Measurements from ENCODE around the gene GPBP1. TPM values are rescaled to one million over a fixed set of nuclear protein-coding genes. Genes with fewer than 3 reads are reported as not detected.
"Not testable (repeated sequence)": the region's sequence is repeated elsewhere in the genome, so short reads cannot be mapped to it uniquely, and the experiment has no call there.

Gene GPBP1
- total RNA-seq, 1 experiment from 2014 or later = 54.4 TPM

- TF ChIP-seq CTCF (IDR thresholded peaks at IDR 0.05) (no peak), REST (IDR thresholded peaks at IDR 0.05; ENCODE audit: insufficient read depth in 1 of 2, low read depth in 2 of 2, low read length in 1 of 2) (no peak), POLR2AphosphoS5 (IDR thresholded peaks at IDR 0.05; ENCODE audit: low read depth, low read length) (no peak), TCF7L2 (IDR thresholded peaks at IDR 0.05; ENCODE audit: low read depth, low read length) (no peak), SIN3A (IDR thresholded peaks at IDR 0.05; ENCODE audit: borderline replicate concordance, insufficient read depth, low read depth, low read length) (no peak)
- intact Hi-C loops (cut with micrococcal nuclease; ENCODE audit: unreplicated experiment) = loop anchor here (2.0 kb wide), 1 partner anchor 43 kb away; no protein-coding TSS in a partner anchor
- in situ Hi-C loops (cut with HindIII; ENCODE audit: low pct_unique_long_range_greater_than_20kb, low sequenced_read_pairs) = no loop called here
- Histone ChIP-seq H3K27me3 (ENCODE audit: control insufficient read depth, insufficient read depth, low read length) (no peaks in the 10 kb centered on the region), H3K27ac (ENCODE audit: low read length) (peak overlapping the region; percentile 6; the same call in 1 of the 2 replicates), H3K4me3 (ENCODE audit: low read depth in 2 of 2, low read length in 2 of 2) (peak overlapping the region; percentile 98), H3K4me1 (ENCODE audit: control insufficient read depth, insufficient read depth, low read length) (peaks cover 8% of the 10 kb centered on the region; the same call in 1 of the 2 replicates), H3K9me3 (ENCODE audit: control insufficient read depth, insufficient read depth, low read depth, low read length) (no peaks in the 10 kb centered on the region), H3K36me3 (ENCODE audit: control insufficient read depth, insufficient read depth, low read length) (peaks cover 17% of the 10 kb centered on the region)
- no peak for ATAC-seq
- ChIA-PET POLR2A (no interaction called here), CTCF (no interaction called here)
- no TSS peak for BruUV-seq (replicated peaks)
- DNase-seq (ENCODE audit: low read depth, low spot score) = no peak
These were observed 3.8 kb downstream of the GPBP1 start for GRCh38 chr5:57177479-57178156.

GRCh38 chr5:57178238-57178637, 4.4 kb downstream of the GPBP1 start:
- CTCF ChIA-PET; intact Hi-C loops (cut with micrococcal nuclease; ENCODE audit: unreplicated experiment); H3K9me3 ChIP-seq (ENCODE audit: control insufficient read depth, insufficient read depth, low read depth, low read length); H3K27me3 ChIP-seq (ENCODE audit: control insufficient read depth, insufficient read depth, low read length); in situ Hi-C loops (cut with HindIII; ENCODE audit: low pct_unique_long_range_greater_than_20kb, low sequenced_read_pairs); ATAC-seq; BruUV-seq (replicated peaks); POLR2A ChIA-PET; H3K4me1 ChIP-seq (ENCODE audit: control insufficient read depth, insufficient read depth, low read length); DNase-seq (ENCODE audit: low read depth, low spot score): not testable (repeated sequence)
- peak overlapping the region; percentile 37; the same call in 1 of the 2 replicates for H3K27ac ChIP-seq (ENCODE audit: low read length)
- peak overlapping the region; percentile 98 for H3K4me3 ChIP-seq (ENCODE audit: low read depth in 2 of 2, low read length in 2 of 2)
- peaks cover 17% of the 10 kb centered on the region for H3K36me3 ChIP-seq (ENCODE audit: control insufficient read depth, insufficient read depth, low read length)
